HG02610 (cell line): ENCODE data around the gene CCNDBP1.
"Not testable (repeated sequence)": the region's sequence is repeated elsewhere in the genome, so short reads cannot be mapped to it uniquely, and the experiment has no call there.

Source experiments
- ATAC-seq: cut with Tn5 transposase; IDR thresholded peaks from one replicate; pipeline ENCODE4 v1.9.1; 2021; ENCODE audit warnings: mild to moderate bottlenecking, moderate library complexity; ENCODE audit not compliant: unreplicated experiment

The CCNDBP1 gene

DNA sequence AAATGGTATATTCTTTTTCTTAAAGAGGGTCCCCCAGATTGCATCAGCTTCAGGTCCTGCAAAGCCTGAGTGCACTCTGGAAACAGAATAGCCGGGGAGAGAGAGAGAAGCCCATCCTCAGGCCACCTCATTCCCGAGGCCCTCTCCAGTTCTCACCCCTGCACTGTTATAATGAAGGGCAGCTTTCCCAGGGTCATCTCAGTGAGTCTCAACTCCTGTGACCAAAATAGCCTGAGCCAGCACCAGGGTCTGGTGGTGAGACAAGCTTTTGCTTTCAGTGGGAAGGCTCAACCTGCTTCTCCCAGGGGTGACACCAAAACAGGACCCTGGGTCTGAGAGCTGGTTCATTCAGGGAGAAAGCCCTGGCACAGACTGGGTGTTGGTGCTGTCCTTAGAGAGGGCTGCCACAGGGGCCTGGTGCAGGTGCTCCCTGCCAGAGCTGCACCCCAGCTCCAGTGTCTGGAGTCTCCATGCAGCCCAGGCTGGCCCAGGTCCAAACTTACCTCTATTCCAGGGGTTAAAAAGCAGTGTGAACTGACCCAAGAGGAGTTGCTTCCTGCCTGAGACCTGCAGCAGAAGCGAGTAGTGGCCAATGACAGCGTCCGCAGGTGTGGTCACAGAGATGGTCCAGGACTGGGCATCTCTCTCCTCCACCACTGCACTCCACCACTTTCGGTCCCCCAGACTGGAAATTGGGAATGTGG is 29.5 kb downstream of the CCNDBP1 start:
- ATAC-seq = no peak

DNA sequence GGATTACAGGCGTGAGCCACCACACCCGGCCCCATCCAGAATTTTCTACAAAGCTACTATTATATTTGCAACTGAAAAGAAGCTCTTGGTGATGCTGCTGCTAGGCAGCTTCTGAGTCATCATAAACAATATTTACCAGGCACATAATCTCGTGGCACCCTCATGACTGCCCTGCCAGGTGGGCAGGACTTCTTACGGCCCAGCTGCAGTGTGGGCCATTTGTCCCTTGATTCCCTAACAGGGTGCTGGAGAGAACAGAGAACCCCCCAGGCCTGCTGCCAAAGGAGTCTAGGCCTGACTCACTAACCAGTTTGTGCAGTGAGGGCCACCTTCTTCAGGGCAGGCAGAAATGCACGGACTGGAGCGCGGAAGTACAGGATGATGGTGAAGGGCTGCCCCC is 30.8 kb downstream of the CCNDBP1 start:
- ATAC-seq = no peak

DNA sequence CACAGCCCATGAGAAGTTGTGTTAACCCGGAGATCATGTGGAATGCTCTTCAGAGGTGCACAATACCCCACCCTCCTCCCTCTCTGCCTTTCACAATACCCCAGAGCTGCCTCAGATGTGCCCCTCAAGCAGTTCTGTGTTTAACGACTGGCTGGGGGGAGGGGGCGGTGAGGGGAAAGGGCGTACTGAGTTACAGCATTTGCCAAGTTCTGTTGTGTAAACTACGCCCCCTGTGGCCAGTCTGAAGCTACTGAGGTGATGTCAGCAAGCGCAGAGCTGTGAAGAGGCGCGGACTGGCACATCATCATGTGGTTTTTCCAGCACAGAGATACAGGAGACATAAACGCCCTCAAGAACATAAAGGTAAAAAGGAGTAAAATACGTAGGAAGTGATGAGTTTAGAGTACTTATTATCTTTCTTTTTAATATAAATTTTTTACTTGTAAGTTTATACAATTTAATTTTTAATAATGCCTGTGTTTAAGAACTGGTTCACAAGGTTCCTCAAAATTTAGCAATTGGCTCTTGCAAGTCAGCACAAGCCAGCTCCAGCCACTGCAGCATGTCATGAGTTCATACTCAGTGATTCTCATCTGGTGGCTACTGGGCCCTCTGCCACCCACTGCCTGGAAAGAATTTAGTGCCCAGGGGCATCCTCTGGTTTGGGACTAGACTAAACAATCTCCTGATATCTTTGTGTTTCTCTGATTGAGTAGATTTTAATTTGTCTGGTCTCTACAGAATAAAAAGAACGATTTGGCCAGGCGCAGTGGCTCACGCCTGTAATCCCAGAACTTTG is 33.9 kb downstream of the CCNDBP1 start:
- no peak for ATAC-seq

DNA sequence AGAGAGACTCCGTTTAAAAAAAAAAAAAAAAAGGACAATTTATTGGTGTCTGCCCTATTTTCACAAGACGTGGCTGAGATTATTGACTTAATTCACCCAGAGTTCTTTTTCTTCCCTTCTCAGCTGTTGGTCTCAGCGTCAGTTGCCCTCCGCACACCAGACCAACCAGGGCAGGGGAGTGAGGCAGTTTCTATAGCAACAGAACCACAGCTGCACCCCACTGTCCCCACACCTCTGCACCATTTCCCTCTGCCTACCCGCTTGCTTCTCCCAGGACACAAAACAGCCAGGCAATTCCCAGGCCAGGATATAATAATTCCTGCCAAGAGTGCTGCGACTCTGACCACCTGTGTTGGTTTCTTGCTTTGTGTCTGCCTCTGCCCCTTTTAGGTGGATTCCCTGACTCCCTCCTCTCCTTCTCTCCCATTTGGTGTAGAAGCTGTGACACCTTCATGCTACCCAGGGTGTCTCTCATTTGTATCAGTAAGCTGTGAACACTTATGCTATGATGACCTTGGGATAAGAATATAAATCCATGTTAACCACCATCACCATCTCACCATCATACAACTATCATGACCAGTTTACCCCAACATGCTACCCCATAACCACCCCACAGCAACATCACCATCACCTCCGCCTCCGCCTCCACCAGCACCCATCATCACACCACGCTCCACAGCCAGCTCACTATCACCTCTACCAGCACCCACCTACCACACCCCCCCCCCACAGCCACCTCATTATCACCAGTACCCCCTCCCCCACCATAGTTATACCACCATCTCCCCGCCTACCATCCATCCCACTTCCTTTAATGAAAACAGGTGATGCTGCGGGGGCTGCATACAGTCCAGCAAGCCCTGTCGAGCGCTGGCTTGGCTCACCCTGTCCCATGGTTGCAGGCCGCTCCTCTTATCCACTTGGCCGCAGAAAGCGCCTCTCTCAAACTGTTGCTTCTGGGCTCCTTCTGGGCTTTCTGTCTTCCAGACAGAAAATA is 35.0 kb downstream of the CCNDBP1 start:
- ATAC-seq = no peak

DNA sequence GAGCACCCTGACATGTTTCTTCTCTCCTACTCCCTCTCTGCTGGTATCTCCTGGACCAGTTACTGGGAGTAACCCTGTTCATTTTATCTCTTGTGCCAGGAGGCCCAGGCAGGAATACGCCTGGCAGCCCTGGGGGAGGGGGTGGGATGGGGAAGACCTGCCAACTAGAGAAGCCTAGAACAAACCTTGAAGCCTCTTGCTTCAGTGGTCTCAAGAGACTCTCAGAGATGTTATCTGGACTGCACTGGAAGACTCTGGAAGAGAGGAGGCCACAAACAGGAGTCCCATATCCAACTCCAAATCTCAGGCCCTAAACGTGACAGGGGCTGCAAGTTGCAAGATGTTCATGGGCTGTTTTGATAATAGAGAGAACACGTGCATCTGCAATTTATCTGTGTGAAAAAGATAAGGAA is 35.8 kb downstream of the CCNDBP1 start, which contains the start of gene EPB42:
Gene EPB42 (minus strand): TSS at position 28 of the 413 bp plus-strand sequence. CDS start 193 bp downstream, outside the sequence.
- ATAC-seq = no peak

DNA sequence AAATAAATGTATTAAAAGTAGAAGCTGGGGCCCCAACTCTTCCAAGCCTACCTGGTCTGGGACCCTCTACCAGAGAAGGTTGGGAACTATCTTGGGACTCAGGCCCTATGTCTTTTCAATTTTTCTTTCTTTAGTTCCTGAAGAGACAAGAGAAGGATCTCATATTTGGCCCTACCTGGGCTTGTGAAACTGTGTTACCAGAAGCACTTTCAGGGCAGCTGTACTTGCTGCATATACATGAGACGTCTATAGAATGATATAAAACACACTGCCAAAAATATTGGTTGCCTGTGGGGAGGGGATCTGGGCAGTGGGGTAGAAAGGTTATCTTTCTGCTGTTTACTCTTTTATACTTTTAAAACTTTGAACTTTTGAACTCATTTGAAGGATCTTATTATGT is 36.2 kb downstream of the CCNDBP1 start:
- no peak for ATAC-seq

DNA sequence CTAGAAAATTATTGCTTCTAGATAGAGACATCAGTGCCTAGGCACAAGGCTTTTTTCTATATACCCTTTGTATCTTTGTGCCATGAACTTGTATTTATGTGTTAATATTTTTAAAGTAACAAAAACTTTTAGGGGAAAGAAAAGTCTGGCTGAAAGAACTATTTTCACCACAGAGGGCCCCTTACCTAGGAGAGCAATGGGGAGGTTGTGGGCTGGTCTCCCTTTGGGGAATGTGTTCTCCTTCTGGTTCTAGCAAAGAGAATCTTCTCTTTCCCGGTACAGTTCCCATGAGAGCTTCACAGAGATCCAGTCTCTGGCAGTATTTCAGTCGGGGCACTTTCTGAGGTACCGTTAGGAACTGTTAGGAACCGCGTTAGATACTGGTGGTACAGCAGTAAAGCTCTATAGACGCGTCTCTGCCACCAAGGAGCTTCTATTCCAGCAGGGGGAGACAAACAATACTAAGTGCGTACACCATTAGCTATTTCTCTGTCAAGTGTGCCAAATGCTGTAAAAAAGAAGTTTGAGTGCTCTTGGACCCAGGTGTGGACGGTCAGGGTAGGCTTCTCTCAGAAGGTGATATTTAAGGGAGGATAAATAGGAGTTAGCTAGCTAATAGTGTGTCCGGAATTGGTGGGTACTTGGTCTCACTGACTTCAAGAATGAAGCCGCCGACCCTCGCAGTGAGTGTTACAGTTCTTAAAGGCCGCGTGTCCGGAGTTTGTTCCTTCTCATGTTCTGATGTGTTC is 40.2 kb downstream of the CCNDBP1 start:
- ATAC-seq = peak; percentile 45

DNA sequence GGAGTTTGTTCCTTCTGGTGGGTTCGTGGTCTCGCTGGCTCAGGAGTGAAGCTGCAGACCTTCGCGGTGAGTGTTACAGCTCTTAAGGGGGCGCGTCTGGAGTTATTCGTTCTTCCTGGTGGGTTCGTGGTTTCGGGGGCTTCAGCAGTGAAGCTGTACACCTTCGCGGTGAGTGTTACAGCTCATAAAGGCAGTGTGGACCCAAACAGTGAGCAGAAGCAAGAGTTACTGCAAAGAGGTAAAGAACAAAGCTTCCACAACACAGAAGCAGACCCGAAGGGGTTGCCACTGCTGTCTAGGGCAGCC is 40.7 kb downstream of the CCNDBP1 start:
- ATAC-seq = not testable (repeated sequence)

DNA sequence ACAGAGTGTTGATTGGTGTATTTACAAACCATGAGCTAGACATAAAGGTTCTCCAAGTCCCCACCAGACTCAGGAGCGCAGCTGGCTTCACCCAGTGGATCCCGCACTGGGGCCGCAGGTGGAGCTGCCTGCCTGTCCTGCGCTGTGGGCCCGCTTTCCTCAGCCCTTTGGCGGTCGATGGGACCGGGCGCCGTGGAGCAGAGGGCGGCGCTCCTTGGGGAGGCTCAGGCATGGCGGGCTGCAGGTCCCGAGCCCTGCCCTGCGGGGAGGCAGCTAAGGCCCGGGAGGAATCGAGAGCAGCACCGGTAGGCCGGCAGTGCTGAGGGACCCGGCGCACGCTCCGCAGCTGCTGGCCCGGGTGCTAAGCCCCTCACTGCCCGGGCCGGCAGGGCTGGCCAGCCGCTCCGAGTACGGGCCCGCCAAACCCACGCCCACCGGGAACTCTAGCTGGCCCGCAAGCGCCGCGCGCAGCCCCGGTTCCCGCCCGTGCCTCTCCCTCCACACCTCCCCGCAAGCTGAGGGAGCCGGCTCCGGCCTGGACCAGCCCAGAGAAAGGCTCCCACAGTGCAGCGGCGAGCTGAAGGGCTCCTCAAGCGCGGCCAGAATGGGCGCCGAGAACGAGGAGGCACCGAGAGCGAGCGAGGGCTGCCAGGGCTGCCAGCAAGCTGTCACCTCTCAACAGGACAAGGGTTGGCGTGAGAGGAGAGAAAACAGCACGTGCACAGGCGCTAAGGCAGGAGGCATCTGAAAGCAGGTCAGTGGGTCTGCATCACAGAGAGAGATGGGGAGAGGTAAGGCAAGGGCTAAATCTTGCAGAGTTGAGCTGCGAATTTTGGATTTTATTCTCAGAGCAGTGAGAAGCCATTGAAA is 41.5 kb downstream of the CCNDBP1 start:
- no peak for ATAC-seq

DNA sequence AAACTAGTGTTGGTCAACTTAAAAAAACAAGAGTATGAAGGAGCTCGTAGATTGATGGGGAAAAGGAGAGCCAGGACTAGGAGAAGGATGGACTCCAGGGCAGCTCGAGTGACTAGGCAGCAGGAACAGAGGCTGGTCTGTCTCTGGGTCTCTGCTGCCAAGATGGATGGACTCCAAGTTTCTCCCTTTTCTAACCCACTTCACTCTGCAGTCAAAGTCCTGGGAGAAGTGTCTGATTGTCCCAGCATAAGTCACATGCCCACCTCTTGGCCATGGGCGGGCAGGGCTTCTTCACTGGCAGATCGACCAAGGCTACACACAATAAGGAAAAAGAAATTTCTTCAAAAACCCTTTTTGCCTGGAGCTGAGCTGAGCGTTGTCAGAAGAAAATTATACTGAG is 44.8 kb downstream of the CCNDBP1 start:
- ATAC-seq = no peak

DNA sequence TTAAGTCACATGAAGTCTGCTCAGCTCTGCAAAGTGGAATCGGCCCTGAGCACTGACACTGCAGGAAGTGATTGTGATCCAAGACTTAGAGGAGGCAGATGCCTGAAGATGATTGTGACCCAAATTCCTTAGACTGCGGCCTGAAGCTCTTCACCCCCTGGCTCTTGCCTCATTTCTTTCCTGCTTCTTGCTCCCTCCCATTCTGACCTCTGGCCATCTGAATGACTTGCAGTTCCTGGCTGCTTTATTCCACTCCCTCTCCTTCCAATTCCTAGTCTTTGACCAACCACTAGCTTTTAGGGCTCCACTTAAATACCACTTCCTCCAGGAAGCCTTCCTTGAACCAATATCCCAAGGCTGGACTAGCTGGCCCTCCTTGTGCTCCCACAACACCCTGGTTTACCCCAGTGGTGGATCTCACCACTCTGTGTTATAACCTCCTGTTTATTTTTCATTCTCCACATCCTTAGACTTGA is 45.5 kb downstream of the CCNDBP1 start:
- no peak for ATAC-seq

DNA sequence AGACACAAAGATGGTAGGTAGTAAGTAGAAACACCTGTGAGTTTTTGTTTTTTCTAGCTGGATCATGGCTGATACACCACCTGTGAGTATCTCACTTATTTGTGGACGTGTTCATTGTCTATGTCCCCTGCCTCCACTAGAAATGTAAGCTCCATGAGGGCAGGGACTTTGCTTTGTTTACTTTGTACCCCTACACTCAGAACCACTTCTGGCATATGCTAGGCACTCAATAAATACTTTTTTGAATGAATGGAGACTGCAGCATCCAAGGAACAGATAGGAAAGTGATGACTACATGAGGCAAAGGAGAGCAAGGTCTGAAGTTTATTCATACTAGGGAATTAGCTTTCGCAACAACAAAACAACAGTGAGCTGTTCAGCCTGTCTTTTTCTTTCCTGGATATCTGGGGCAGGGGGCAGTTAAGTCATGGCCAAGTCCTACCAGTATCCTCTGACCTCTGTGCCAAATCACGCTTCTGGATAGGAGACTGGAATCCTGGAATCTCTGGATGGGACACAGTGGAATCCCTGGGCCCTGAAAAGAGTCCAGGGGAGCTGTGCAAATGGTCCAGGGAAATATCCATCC is 47.2 kb downstream of the CCNDBP1 start:
- no peak for ATAC-seq

DNA sequence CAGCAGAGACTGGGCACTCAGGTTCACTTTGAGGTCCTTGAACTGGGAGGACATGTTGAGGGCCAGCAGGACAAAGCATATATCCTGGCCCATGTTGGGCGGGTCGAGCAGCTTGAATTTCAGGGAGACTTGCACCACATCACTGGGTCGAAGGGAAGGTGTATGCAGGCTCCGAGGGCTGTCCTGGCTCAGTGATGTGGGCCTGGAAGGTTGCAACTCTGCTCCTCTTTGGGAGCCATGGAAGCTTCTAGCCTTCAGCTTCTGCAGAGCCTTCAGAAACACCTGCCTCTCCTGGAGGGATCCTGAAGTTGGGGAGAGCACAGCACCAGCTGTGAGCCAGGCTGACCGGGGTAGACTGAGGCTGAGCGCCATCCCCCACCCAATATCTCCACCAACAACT is 50.3 kb downstream of the CCNDBP1 start:
- ATAC-seq = no peak

DNA sequence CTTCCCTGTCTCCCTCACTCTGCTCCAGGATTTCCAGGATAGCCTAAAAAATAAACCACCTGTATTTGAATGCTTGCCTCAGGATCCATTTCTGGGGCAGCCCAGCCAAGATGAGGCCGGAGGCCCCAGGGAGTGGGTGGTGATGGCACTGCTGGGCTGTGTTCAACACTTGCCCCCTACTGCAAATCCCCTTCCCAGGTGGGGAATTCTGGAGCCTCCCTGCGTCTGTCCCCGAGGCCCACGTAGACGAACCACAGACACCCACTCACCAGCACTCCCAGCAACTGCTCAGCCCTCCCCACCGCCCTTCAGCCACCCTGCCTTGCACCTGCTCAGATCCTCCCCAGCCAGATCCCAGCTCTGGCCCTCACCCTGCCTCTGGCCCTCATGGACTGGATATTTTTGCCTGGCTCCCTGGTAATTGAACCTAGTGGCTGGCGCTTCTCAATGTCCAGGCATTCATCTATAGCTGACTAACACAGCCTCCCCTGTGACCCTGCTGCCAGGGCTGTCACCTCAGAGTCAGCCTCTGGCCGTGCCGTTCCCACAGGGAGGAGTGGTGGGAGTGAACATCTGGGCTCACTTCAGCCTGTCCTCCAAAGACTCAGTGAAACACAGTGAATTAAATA is 52.8 kb downstream of the CCNDBP1 start:
- ATAC-seq = no peak

DNA sequence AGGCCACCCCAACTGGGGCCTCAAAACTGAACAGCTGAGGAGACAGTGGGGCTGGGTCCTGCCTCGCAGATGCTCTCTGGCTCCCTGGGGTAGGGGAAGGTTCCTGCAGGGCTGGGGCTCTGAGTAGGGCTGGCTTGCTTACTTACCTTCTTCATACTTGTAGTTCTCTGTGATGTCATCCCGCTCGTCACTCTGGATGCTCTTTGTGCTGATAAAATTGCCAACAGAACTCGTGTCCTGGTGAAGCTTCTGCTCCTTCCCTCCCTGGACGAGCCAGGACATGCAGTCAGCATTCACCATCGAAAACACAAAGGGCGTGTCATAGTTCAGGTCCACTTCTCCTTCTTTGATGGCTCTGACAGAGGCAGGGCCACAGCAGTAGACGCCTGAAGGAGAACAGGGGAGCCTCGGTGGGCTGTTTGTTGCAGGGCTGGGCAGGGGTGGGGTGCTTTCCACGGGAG is 53.5 kb downstream of the CCNDBP1 start:
- ATAC-seq = no peak

DNA sequence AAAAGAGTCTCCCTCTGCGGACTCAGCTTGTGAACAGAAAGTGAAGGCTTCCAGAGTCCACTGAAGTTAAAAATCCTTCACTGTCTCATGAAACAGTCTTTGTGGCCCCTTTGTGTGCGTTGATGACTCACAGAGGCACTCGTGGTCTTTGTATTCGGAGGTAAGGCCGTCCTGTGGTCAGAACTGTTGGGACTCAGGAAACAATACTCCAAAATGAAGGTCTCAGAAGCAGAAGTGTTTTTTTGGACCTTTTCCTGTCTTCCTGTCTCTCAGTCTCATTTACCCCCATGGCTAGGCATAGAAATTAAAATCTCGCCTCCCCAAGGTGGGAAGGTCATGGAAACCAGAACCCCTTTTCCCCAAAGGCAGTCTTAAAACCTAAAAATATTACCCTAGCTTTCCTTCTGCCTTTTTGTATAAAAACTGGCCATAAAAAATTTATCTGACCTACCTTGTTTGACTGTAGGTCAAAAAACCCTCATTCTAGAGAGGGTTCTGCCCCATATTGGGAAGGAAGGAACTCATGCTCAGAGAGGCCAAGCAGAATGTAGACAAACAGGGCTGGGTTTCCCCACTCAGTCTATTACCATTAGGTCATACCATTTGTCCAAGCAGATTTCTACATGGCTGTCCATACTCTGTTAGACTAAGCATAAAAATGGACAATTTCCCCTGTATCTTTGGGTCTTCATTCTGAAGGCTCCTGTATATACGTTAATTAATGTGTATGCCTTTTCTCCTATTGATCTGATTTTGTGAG is 54.7 kb downstream of the CCNDBP1 start:
- ATAC-seq = no peak

DNA sequence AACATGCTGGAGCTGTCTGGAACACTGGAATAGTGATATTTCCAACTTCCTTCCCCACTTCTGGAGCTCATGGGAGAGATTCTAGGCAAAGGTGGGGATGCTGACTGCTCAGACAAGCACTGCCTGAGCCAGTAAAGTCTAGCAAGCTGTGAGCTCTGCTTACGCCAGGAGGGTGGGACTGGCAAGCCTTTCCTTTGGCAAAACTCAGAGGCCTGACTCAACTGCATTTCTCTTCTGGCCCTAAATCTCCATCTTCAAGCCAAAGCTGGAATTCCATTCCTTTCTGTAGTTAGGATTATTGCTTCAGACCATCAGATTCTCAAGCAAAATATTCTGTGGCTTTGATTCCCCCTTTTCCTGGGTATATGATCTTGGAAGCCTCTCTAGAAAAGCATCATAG is 55.9 kb downstream of the CCNDBP1 start:
- no peak for ATAC-seq

DNA sequence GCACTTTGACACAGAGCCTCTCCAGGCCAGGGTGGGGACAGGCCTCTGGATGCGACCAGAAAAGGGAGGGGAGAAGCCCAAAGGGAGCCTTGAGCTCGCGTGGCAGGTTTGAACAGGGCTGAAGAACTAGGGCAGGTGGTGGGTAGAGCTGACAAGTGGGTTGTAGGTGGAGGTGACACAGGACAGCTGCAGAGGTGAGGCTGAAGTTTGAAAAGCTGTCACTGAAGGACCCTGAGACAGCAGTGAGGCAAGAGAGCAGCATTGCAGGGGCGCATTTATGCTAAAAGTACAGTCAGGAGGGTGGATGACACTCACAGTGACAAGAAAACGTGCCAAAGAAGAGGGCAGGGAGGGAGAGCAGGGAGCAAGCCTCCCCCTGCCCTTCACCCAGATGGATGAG is 57.4 kb downstream of the CCNDBP1 start:
- no peak for ATAC-seq
